Amniotic epithelial cell (primary cell): ENCODE measurements around the gene AGMO.

Experiments used
- DNase-seq: peaks from one replicate; pipeline ENCODE4 v3.0.0-alpha.2; 2010; ENCODE audit warnings: low read depth

The AGMO gene

GRCh38 chr7:15561835-15562234, at the start of gene AGMO:
Gene AGMO, minus strand, starts transcription at chr7:15562015.
- peak; percentile 33 for DNase-seq

GRCh38 chr7:15610503-15610902, 48.7 kb upstream of the AGMO start:
- no peak for DNase-seq

GRCh38 chr7:15609287-15609686, 47.5 kb upstream of the AGMO start:
- DNase-seq = peak; percentile 15

DNA sequence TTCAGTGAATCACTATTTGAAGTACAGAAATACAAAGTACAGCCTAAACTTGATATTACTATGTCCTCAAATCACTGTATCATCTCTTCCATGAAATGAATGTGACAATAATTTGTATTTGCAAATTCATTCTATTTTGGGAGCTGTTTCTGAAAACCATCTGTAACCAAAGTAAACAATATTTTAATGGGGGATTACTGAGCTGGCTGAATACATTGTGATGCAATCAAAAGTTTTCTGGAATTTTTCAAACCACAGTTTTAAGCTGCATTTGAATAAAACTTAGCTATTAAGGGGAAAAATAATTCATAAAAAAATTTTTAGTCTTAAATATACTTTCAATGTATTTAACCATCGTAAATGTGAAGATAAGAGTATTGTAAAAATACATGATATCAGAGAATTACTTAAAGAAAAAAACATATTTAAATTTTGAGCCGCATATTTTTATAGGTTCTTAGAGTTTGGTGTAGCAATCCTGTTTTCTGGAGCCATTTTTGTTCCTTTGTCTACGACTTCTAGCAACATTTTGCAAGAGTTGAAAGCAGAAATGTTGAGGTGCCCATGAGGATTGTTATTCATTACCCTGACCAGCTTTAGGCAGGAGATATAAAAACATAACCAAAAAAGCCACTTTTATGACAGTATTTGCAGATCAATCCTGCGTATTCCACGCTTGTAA, 45.9 kb upstream of the AGMO start:
- peak; percentile 40 for DNase-seq

DNA sequence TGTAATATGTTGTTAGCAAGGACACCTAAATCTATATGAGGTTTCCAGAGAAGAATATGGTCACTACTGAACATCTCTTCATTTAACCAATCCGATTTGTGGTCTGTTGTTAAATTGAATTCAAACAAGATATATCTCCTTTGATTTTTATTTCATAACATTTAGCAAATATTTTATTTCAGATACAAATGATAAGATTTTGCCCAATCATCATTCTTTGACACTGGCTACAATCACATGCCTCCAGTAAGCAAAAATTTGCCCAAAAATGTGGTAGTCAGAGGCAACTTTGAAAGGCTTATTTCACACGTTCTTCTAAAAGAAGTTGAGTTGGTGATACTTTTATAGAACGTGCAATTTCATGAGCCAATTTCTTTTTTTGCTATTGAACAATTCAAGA, 44.7 kb upstream of the AGMO start:
- DNase-seq = no peak

GRCh38 chr7:15604166-15604565, 42.4 kb upstream of the AGMO start:
- no peak for DNase-seq

DNA sequence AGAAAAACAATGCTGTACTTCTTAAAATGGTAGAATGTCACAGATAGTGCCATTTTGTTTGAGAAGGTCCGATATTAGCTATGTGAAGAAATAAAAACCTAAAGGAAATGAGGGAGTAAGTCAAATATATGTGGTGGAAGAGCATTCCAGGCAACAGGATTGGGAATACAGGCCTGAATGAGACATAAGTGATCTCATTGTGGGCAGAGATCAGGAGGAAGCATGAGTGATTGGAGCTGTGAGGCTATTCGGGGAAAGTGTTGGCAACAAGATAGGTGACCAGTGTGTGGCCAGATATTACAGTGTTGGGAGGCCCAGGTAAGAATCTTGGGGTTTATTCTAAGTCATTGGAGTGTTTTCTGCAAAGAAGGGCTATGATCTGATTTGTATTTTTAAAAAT, 41.3 kb upstream of the AGMO start:
- no peak for DNase-seq

DNA sequence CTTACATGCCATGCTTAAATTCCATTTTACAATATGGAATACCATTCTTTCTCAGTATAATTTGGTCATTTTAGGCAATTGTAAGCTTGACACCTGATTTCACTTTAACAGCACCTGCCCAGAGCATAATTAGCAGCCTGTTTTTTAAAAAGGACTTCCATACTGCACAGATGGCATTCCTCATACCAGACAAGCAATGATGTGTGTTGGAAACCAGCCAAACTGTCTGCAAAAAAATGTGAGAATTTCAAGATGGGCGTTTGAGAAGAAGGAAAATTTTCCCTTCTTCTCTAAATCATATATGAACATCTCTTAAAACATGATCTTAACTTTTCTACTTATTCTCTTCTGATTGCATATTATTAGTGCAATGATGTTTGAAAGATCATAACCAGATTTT, 40.4 kb upstream of the AGMO start:
- DNase-seq = peak; percentile 33

DNA sequence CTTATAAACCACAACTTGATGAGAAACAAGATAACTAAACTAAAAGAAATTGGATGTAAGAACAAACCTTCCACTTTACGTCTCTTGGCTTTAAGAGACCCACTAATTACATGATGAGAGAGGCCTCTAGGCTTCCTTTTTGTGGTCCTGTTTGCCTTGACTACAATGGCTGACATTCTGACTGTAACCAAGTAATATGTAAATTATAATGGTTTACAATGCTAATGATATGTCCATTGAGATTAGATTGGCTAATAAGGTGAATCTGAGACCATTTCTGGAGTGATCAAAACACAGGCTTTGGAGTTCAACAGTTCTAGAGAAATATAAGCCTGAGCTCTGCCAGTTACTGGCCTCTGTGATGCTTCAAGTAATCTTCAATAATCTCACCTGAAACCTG, 39.4 kb upstream of the AGMO start:
- DNase-seq = no peak

DNA sequence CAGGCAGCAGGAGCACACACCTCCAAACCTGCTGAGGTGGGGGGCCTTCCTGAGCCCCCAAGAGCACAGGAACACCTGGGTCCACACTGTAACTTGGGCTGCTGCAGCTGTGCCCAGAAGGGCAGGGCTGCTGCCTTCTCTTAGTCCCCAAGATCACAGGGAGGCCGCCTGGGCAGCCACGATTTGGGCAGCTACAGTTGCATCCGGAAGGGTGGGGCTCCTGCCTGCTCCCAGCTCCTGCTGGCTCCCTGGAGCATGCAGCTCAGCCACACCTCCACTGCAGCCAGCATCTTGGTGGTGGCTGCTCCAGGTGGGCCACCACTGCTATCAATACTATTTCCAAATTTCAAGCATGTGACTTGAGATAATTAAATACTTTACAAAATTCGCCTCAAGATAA, 38.5 kb upstream of the AGMO start:
- no peak for DNase-seq

DNA sequence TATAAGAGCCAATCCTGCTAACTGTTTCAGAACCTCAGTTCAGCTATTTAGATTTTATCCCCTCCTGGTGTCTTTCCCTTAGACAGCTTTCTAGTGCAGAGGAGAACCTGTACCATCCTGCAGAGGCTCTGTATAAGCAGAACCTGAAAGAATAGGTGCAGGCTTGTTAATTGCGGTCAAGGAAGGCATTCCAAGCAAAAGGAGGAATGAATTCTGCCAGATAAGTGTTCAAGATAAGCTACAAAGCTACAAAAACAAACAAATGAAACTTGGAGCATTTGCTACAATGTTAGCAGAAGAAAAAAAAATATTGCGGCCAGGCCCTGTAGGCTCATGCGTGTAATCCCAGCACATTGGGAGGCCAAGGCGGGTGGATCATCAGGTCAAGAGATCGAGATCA, 32.6 kb upstream of the AGMO start:
- DNase-seq = no peak

DNA sequence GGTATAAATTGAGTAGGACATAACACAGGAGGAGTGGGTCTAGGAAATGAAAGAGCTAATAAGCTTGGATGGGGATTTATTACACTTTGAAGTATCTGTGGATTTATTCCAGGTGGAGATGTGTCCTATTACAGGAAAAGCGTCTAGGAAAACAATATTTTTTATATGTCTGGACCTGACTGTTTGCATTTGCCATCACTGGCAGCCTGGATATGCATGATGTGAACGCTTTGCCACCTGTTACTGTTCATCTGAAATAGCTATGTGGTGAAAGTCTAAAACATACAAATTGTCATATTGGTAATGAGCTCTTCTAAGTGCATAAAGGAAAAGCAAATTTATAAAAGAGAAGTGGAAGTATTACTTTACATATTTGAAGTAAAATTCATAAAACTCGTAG, 31.6 kb upstream of the AGMO start:
- DNase-seq = no peak

DNA sequence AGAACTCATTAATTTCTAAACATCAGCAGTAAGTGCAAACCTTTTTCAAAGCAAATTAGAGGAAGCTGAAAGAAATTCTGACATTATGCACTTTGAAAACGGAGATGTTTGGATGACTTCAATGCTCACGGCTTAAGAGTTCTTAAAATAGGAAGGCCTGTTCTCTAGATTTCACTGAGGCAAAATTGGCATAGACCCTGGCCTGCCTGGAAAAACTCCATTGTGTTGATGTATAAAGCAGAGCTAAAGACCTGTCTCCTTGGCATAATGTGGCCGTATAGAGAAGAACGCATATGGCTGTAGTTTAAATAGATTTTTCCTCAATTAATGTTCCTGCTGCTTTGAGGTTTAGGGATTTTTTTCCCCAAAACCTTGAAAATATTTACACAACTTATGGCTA, 24.5 kb upstream of the AGMO start:
- DNase-seq = no peak

DNA sequence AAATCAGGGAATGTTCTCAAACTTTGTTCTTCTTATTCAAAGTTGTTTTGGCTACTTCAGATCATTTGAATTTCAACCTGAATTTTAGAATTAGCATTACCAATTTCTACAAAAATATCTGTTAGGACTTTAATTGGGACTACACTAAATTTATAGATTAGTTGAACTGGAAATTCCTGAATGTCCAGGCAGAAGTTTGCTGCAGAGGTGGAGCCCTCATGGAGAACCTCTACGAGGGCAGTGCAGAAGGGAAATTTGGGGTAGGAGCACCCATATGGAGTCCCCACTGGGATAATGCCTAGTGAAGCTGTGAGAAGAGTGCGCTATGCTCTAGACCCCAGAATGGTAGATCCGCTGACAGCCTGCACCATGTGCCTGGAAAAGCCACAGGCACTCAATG, 22.8 kb upstream of the AGMO start:
- DNase-seq = no peak

GRCh38 chr7:15582773-15583172, 21.0 kb upstream of the AGMO start:
- no peak for DNase-seq

DNA sequence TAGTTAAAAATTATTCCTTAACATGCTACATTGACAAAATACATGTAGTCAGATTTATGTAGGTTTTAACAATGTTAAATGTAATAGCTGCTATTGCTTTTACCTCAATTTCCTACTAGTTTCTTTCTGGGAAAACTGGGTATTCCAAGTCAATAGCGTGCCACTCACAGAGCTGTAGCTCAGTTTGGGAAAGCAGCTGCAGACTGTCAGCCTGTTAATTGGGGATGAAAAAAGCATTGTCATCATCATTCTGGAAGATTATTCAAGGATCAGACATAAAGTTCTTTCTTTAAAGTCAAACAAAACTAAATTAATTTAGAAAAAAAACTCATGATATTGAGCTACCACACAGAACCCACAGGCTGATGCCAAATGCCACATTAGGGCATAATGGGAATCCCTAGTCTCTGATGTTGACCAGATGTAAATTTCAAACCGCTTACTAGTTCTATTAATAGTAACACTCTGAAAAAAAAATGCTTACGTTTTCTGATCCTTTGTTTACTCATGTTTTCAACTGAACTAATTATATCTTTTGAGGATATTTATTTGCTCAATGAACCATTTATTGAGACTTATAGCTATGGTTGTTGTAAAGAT, 19.6 kb upstream of the AGMO start:
- DNase-seq = no peak

- no peak for DNase-seq
Measured at GRCh38 chr7:15580604-15581351, 19.0 kb upstream of the AGMO start.

- DNase-seq = no peak
Measured at GRCh38 chr7:15577600-15577999, 15.8 kb upstream of the AGMO start.

GRCh38 chr7:15571301-15571878, 9.6 kb upstream of the AGMO start:
- DNase-seq = no peak

GRCh38 chr7:15567652-15568051, 5.8 kb upstream of the AGMO start:
- DNase-seq = no peak

DNA sequence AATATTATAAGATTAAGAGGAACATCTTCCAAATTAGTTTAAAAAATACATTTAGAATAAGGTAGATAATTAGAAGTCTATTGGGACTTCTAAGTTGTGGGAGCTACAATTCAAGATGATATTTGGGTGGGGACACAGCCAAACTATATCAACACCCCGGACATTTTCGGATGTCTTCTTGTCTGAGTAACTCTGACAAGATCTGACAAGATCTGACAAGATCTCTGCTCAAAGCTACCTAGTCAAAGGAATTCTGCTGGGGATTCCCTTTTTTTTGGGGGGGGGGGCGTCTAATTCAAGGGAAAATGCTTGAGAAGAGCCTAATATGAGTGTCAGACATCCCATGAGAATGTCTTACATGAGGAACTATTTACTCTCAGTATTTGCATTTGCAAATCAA, 5.2 kb upstream of the AGMO start:
- no peak for DNase-seq

- DNase-seq = no peak
Measured at GRCh38 chr7:15566476-15566875, 4.7 kb upstream of the AGMO start.

DNA sequence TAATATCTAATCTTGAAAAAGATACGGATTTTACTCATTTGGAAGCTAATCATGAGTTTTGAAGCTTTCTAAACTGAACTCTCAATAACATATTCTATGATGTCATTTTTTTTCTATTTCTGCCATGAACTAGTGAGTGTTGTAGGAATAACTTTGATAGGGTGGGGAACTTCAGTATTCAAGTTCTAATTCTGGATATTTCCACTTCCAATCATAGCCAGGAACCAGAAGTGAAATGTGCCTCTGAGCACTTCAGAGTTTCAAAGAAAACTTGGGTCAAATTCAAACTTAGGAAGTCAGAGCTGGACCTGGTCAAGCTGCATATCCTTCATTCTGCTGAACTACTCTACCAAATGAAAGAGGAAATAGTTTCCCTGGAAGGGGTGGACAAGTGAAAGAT, 847 bp downstream of the AGMO start:
- DNase-seq = no peak
